22Rv1 (cell line): Measurements from ENCODE around the gene PBX2.

Source experiments
- H3K27ac ChIP-seq: fragments of 450-650 bp; 2 replicates; pipeline ENCODE4 v1.5.1; 2017
- CTCF ChIP-seq: fragments of 450-650 bp; IDR thresholded peaks from 2 replicates; pipeline ENCODE4 v1.5.1; 2017; ENCODE audit warnings: mild to moderate bottlenecking
- ZFX ChIP-seq: fragments of 450-650 bp; IDR thresholded peaks from 2 replicates; pipeline ENCODE4 v1.6.1; 2017; ENCODE audit warnings: antibody characterized with exemption, borderline replicate concordance

The PBX2 gene

DNA sequence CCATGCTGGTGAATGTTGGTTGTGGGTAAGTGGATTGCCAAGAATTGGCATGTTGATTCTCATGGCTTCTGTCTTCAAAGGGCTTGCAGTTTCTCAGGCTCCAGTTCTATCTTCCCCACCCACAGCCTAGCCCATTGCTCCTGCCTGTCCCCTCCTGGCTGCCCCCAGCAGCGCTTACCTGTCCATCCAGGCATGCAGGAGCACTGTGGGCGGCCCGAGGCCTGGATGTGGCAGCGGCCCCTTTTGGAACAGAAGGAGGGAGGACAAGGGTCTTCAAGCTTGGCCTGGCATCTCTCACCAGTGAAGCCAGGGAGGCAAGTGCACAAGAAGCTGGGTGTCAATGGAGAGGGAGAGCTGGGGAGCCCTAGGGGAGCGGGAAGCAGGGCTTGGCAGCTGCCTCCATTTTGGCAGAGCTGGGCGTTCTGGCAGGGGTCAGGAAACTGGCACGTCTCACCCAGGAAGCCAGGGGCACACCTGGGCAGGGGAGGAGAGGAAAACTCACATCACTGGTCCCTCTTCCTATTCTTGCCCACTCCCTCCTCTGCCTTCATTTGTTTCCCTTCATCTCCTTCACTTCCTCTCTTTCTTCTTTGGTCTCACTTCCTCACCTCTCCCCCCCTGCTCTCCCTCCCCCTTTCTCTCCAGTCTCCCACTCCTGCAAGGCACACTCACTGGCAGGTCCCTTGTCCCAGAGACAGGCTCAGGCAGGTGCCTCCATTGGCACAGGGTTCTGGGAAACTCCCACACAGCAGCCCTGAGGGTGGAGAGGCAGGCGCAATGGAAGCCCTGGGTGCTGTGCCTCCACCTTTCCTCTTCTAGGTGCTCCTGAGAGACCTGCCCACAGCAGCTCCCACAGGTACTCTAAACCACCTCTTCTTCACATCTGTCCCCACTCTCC, 32.6 kb upstream of the PBX2 start:
- no peak overlapping the region for H3K27ac ChIP-seq
- no peak for TF ChIP-seq ZFX
- TF ChIP-seq CTCF: no peak

- H3K27ac ChIP-seq: no peak overlapping the region
- TF ChIP-seq CTCF: no peak
- TF ChIP-seq ZFX: no peak
Observed at GRCh38 chr6:32220021-32220420, 30.0 kb upstream of the PBX2 start.

DNA sequence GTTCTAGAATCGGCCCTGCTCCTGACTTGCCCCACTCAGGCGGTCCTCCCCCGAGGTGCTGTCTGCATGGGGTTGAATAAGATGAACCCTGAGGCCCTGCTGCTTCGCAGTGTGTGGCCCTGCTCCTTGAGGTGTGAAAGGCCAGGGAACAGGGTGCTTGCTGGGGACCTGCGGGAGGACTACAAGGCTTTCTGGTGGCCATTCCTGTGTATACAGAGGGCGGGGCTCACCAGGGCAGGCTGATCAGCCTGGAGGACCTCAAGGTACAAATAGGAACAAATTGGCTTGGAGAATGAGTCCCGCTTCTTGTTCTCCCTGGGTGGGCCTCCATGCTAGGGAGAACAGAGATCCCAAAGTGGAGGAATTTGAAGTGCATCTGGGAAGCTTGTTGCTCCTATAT, 28.2 kb upstream of the PBX2 start:
- H3K27ac ChIP-seq: no peak overlapping the region
- no peak for TF ChIP-seq CTCF

DNA sequence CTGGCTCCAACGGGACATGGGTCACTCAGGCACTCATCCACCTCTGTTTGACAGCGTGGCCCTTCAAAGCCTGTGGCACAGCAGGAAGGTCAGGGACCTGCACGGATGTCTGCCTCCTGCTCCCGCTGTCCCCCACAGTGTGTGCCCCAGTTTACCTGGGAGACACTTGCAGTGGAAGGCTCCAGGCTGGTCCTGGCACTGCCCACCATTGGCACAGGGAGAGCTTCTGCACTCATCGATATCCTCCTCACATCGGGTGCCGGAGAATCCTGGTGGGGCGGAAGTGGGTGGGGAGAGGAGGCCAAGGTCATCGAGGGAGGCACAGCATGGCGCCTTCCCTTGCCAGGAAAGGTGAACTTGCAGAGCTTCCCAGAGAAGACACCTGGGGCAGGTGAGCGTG, 27.0 kb upstream of the PBX2 start:
- TF ChIP-seq CTCF: no peak
- TF ChIP-seq ZFX: no peak

DNA sequence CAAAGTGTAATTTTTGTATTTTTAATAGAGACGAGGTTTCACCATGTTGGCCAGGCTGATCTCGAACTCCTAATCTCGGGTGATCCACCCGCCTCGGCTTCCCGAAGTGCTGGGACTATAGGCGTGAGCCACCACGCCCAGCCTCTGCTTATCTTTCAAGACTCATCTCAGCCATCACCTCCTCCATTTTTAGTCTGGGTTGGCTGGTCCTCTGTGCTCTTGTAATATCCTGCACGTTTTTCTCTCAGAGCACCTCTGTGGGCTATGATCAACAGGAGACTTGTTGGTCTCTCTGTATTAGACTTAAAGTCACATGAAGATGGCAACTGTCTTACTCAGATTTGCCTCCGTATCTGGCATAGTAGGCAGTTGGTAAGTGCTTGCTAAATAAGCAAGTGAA, 26.3 kb upstream of the PBX2 start:
- H3K27ac ChIP-seq: no peak overlapping the region
- TF ChIP-seq CTCF (no peak), ZFX (no peak)

More for the DNA sequence above, 27.0 kb upstream of the PBX2 start:
- H3K27ac ChIP-seq: no peak overlapping the region

GRCh38 chr6:32215617-32216016, 25.6 kb upstream of the PBX2 start:
- TF ChIP-seq ZFX (no peak), CTCF (no peak)
- H3K27ac ChIP-seq: no peak overlapping the region

DNA sequence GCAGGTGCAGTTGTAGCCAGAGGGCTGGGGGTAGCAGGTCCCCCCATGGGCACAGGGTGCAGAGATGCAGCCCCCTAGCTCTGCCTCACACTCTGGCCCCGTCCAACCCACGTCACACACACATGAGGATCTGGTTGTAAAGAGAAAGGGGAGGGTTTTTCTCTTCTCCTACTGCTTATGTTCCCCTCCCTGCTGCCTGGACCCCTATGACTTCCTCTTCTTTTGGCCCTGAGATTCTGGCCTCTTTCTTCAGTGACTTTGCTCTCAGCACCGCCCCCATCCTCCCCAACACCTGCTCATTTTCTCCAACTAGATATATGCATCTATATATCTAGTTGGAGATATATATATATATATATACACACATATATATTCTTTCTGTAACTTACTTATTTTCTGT, 24.1 kb upstream of the PBX2 start:
- no peak for TF ChIP-seq CTCF
- TF ChIP-seq ZFX: no peak
- no peak overlapping the region for H3K27ac ChIP-seq
